OCI-LY3 (cell line): Measurements from ENCODE around the gene SPNS3.

Source experiments
- EZH2phosphoT487 ChIP-seq: fragments of 200-600 bp; shearing (Covaris generic); IDR thresholded peaks from 2 replicates; pipeline ENCODE4 v1.6.1; 2018; ENCODE audit warnings: antibody characterized with exemption, mixed run types, low read depth
- TF ChIP-seq, protein P1 (sequence below): fragments of 200-600, 300-600 bp; sonication (generic); IDR thresholded peaks from 2 replicates; pipeline ENCODE4 v1.5.1; 2014; ENCODE audit warnings: antibody characterized with exemption, low read length, low read depth

GRCh38 chr17:4508207-4508606, 74.5 kb downstream of the SPNS3 start:
- TF ChIP-seq, protein P1, sequence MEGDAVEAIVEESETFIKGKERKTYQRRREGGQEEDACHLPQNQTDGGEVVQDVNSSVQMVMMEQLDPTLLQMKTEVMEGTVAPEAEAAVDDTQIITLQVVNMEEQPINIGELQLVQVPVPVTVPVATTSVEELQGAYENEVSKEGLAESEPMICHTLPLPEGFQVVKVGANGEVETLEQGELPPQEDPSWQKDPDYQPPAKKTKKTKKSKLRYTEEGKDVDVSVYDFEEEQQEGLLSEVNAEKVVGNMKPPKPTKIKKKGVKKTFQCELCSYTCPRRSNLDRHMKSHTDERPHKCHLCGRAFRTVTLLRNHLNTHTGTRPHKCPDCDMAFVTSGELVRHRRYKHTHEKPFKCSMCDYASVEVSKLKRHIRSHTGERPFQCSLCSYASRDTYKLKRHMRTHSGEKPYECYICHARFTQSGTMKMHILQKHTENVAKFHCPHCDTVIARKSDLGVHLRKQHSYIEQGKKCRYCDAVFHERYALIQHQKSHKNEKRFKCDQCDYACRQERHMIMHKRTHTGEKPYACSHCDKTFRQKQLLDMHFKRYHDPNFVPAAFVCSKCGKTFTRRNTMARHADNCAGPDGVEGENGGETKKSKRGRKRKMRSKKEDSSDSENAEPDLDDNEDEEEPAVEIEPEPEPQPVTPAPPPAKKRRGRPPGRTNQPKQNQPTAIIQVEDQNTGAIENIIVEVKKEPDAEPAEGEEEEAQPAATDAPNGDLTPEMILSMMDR, result no peak
- no peak for TF ChIP-seq EZH2phosphoT487
